Activated CD4-positive, alpha-beta T cell treated with anti-CD3 and anti-CD28 coated beads for 36 hours (primary cell): ENCODE data around the gene TOP1. TPM values are rescaled to one million over a fixed set of nuclear protein-coding genes. Genes with fewer than 3 reads are reported as not detected.
"Not testable (repeated sequence)": the region's sequence is repeated elsewhere in the genome, so short reads cannot be mapped to it uniquely, and the experiment has no call there.

Experiments
- ATAC-seq: fragments of 200-7000 bp; cut with Tn5 transposase; one replicate; pipeline ENCODE4 v1.10.0; 2021; ENCODE audit warnings: mild to moderate bottlenecking, moderate library complexity
- CTCF ChIA-PET: fragments of 350-600 bp; sonication (Branson Sonifier 250); formaldehyde crosslinking; loops from one replicate; lab custom pipeline; 2021; ENCODE audit warnings: antibody characterized with exemption; lab: Charles Lee
- POLR2A ChIA-PET: fragments of 350-600 bp; sonication (Branson Sonifier 250); formaldehyde crosslinking; loops from one replicate; lab custom pipeline; 2021; ENCODE audit warnings: antibody characterized with exemption, inconsistent platforms; lab: Charles Lee
- DNase-seq: peaks from one replicate; pipeline ENCODE4 v3.0.0-alpha.2; 2020
- H3K27ac Mint-ChIP-seq: one replicate; pipeline ENCODE4 v1.8.0; 2021; ENCODE audit warnings: mixed read lengths
- H3K27me3 Mint-ChIP-seq: one replicate; pipeline ENCODE4 v1.8.0; 2021; ENCODE audit warnings: mixed read lengths
- H3K36me3 Mint-ChIP-seq: one replicate; pipeline ENCODE4 v1.8.0; 2021; ENCODE audit warnings: low read depth, mixed read lengths
- H3K4me1 Mint-ChIP-seq: one replicate; pipeline ENCODE4 v1.8.0; 2021; ENCODE audit warnings: mixed read lengths
- H3K4me3 Mint-ChIP-seq: one replicate; pipeline ENCODE4 v1.8.0; 2021; ENCODE audit warnings: mild to moderate bottlenecking, moderate library complexity, mixed read lengths
- H3K9me3 Mint-ChIP-seq: one replicate; pipeline ENCODE4 v1.8.0; 2021; ENCODE audit warnings: low read depth, mixed read lengths
- intact Hi-C, 2 experiments: fragments of 100-400 bp; cut with DNase I in 1 of 2; cut with micrococcal nuclease in 1 of 2; formaldehyde crosslinking; loops; one replicate each; pipeline versions ENCODE4 v1.14.2 to v1.15.1; 2022 to 2024; cut with DNase I, micrococcal nuclease
- total RNA-seq, 2 experiments: library from RNA; stranded (reverse); gene quantifications; one replicate each; pipeline ENCODE4 v1.2.3, GENCODE V29; 2021

TOP1 gene
- total RNA-seq, 2 experiments from 2014 or later: 111 to 124 TPM

DNA sequence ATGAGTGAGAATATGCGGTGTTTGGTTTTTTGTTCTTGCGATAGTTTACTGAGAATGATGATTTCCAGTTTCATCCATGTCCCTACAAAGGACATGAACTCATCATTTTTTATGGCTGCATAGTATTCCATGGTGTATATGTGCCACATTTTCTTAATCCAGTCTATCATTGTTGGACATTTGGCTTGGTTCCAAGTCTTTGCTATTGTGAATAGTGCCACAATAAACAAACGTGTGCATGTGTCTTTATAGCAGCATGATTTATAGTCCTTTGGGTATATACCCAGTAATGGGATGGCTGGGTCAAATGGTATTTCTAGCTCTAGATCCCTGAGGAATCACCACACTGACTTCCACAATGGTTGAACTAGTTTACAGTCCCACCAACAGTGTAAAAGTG lies 99.7 kb downstream of the TOP1 start:
- H3K27ac Mint-ChIP-seq, H3K4me3 Mint-ChIP-seq, CTCF ChIA-PET, DNase-seq, ATAC-seq, POLR2A ChIA-PET, H3K27me3 Mint-ChIP-seq, intact Hi-C loops, H3K9me3 Mint-ChIP-seq: not testable (repeated sequence)
- Mint-ChIP-seq H3K4me1 (peaks cover 16% of the 10 kb centered on the region), H3K36me3 (peaks cover 27% of the 10 kb centered on the region)

DNA sequence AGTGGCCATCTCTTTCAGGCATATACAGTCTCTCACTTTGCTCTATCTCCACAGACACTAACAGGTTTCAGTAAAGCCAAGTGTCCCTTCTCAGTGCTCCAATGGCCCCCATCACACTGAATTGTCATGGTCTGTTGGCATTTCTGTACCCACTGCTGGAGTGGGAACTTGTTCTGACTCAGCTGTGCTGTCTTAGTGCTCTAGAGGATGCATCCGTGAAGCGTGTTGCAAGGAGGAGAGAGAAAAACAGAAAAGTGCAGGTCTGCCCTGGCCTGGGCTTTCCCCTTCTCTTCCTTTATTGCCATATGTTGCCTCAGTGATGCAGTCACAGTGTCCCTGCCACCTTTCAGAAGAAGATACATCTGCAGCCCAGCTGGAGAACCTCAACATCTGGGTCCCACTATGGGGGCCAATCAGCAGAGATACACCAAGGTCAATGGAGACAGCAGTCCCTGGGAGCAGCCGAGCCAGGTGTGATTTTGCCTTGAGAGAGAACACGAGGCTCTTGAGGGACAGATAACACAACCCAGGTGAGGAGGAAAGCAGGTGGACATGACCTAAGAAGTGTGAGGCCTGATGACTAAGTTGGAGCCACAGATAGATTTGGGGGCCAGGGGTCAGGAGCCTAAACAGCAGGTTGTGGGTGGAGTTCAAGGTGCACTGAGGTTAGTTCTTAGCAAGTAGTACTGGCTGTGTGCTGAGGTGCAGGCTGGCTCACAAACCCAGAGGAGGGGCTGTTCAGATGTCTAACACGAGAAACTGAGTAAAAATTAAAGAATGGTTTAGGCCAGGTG lies 103.2 kb downstream of the TOP1 start:
- ChIA-PET CTCF (no interaction called here), POLR2A (no interaction called here)
- intact Hi-C loops: loop anchor here in 1 of 2 experiments (10.0 kb wide), 1 partner anchor 483 kb away; the partner anchor contains the start of gene CHD6
- DNase-seq (peak; percentile 53), ATAC-seq (peak; percentile 56)
- H3K36me3 Mint-ChIP-seq: peaks cover 5% of the 10 kb centered on the region
- H3K27ac Mint-ChIP-seq: peak overlapping the region; percentile 86
- H3K4me1 Mint-ChIP-seq: peaks cover 49% of the 10 kb centered on the region
- H3K9me3 Mint-ChIP-seq: no peaks in the 10 kb centered on the region
- H3K4me3 Mint-ChIP-seq: peak overlapping the region; percentile 22
- H3K27me3 Mint-ChIP-seq: no peaks in the 10 kb centered on the region

DNA sequence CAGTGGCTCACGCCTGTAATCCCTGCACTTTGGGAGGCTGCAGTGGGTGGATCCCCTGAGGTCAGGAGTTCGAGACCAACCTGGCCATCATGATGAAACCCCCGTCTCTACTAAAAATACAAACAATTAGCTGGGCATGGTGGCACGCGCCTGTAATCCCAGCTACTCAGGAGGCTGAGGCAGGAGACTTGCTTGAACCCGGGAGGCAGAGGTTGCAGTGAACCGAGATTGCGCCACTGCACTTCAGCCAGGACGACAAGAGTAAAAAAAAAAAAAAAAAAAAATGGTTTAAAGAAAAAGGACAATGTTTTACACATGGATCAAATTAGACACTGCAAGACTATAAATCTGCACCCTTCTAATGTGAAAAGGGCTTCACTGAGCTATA lies 103.8 kb downstream of the TOP1 start:
- H3K27ac Mint-ChIP-seq: peak overlapping the region; percentile 86
- H3K9me3 Mint-ChIP-seq, H3K27me3 Mint-ChIP-seq, ATAC-seq, H3K36me3 Mint-ChIP-seq, DNase-seq, H3K4me3 Mint-ChIP-seq: not testable (repeated sequence)
- peaks cover 49% of the 10 kb centered on the region for H3K4me1 Mint-ChIP-seq
- intact Hi-C loops: loop anchor here in 1 of 2 experiments (10.0 kb wide), 1 partner anchor 482 kb away; the partner anchor contains the start of gene CHD6
- POLR2A ChIA-PET: interaction anchor here (0.7 kb wide), 1 partner anchor 101 kb away, joined by 3 read pairs; no protein-coding TSS in a partner anchor
- CTCF ChIA-PET: interaction anchor here (0.7 to 1.3 kb wide), 3 partner anchors 10 to 142 kb away, joined by 3 read pairs; no protein-coding TSS in a partner anchor

DNA sequence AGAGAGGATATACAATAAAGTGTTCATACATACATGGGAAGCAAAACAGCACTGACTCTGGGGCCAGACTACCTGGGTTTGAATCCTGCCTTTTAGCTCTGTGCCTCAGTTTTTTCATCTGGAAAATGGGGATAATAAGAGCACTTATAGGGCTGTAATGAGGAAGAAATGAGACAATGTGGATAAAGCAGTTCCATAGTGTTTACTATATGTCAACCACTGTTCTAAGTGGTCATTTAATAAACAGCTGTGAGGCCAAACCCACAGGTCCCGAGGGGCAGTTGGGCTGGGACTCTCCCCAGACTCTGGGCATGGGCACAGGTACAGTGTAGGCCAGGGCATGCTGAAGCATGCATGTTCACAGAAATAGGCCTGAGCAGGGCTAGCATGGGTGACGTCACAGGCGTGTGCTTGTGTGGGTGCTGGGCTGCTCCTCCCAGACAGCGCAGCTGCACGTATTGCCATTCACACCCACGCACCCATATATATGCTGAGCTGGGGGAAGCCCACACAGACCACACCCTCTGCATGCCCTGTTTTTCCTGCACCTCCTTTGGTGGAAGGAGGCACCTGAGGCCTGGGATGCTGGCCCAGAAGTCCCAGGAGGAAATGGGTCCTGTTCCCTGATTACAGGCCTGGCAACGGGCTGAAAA lies 105.2 kb downstream of the TOP1 start:
- ChIA-PET POLR2A (no interaction called here), CTCF (interaction anchor here (0.5 to 3.5 kb wide), 18 partner anchors 11 to 594 kb away, joined by 3 to 31 read pairs (median 5); partner anchors contain the start of gene LPIN3)
- Mint-ChIP-seq H3K27me3 (no peaks in the 10 kb centered on the region), H3K36me3 (peaks cover 10% of the 10 kb centered on the region), H3K27ac (peak overlapping the region; percentile 86), H3K4me1 (peaks cover 49% of the 10 kb centered on the region), H3K4me3 (no peak overlapping the region), H3K9me3 (no peaks in the 10 kb centered on the region)
- DNase-seq (peak; percentile 89), ATAC-seq (peak; percentile 25)
- intact Hi-C loops: loop anchor here in 1 of 2 experiments (10.0 kb wide), 1 partner anchor 481 kb away; the partner anchor contains the start of gene CHD6

DNA sequence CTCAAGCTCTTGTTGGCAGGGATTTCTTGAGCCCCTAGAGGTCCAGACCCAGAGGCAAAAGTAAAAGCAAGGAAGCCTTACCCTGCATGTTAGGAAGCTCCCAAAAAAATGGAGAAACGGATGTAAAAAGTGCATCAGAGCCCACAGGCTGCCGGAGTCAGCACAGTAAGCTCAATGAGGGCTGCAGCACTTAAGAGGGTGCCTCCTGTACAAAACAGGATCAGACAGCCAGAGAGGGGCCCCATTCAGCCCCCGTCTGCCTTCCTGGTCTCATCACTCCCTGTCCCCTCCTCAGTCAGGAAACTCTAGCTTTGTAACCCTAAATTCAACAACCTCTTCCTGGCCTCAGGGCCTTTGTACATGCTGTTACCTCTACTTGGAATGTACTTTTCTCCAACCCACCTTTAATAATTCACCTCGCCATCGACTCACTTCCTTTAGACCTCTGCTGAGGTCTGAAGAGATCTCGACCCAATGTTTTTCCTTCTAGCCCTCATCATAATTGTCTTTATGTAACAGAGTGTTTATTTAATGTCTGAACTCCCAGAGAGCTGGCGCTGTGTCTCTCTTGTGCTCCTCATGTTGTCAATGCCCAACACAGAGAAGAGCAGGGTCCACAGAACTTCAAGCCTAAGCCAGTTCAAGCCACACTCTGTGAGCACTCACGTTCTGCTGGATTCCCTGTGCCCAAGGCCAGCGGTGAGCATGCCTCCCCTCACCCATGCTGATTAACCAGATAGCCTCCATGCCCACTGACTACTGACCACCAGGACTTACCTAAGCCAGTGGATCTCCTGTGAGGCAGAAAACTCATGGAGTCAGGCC lies 106.0 kb downstream of the TOP1 start:
- no peak for DNase-seq
- POLR2A ChIA-PET: interaction anchor here (0.6 to 0.7 kb wide), 2 partner anchors 10 to 23 kb away, joined by 3 to 6 read pairs; no protein-coding TSS in a partner anchor
- H3K4me1 Mint-ChIP-seq: peaks cover 53% of the 10 kb centered on the region
- no peak overlapping the region for H3K4me3 Mint-ChIP-seq
- H3K36me3 Mint-ChIP-seq: peaks cover 13% of the 10 kb centered on the region
- no peaks in the 10 kb centered on the region for H3K9me3 Mint-ChIP-seq
- intact Hi-C loops: loop anchor here (1.0 to 10.0 kb wide), 5 partner anchors 38 to 480 kb away; partner anchors contain the start of genes CHD6 (in 1 of the 2), LPIN3 (in 1 of the 2) and TOP1 (in 1 of the 2)
- CTCF ChIA-PET: interaction anchor here (0.5 to 3.5 kb wide), 31 partner anchors 10 to 276 kb away, joined by 3 to 31 read pairs (median 5); partner anchors contain the start of gene LPIN3
- no peaks in the 10 kb centered on the region for H3K27me3 Mint-ChIP-seq
- no peak for ATAC-seq
- H3K27ac Mint-ChIP-seq: peak overlapping the region; percentile 86

DNA sequence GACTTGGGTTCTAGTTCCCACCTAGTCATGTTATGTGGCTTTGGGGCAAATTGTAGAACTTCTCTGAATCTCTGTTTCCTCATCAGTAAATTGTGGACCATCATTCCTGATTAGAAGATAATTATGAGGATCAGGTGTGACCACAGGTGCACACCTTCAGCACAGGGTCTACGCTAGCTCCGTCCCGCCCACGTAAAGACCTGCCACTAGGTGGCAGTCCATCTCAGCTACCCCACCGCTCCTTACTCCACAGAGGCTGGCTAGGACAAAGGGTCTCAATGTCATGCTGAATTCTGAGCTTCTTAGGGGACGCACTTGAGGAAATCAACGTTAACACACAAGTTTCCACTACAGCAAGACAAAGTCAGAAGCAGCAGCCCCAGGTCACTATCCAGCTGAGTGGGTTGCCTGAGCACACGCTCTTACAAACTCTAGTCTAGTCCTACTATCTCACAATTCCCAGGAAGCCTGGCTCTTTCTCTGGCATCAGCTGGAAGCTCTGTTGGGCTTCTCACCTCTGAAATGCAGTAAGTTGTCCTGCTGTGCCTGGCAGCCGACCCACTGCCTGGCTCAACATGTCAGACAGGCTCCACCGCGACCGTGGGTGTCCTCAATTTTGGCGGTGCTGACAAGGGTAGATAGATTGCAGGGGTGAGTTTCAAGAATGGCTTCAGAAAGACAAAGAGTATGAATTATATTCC lies 106.7 kb downstream of the TOP1 start:
- Mint-ChIP-seq H3K4me3 (peak overlapping the region; percentile 73), H3K27ac (peak overlapping the region; percentile 37), H3K36me3 (peaks cover 18% of the 10 kb centered on the region), H3K4me1 (peaks cover 61% of the 10 kb centered on the region), H3K9me3 (no peaks in the 10 kb centered on the region), H3K27me3 (no peaks in the 10 kb centered on the region)
- DNase-seq: peak; percentile 81
- CTCF ChIA-PET: interaction anchor here (0.8 to 3.5 kb wide), 32 partner anchors 10 to 275 kb away, joined by 3 to 31 read pairs (median 4); partner anchors contain the start of gene LPIN3
- no peak for ATAC-seq
- intact Hi-C loops: loop anchor here (1.0 to 10.0 kb wide), 5 partner anchors 37 to 479 kb away; partner anchors contain the start of genes CHD6 (in 1 of the 2), LPIN3 (in 1 of the 2) and TOP1 (in 1 of the 2)
- POLR2A ChIA-PET: interaction anchor here (0.6 to 0.7 kb wide), 3 partner anchors 9 to 22 kb away, joined by 3 to 6 read pairs (median 3); no protein-coding TSS in a partner anchor

DNA sequence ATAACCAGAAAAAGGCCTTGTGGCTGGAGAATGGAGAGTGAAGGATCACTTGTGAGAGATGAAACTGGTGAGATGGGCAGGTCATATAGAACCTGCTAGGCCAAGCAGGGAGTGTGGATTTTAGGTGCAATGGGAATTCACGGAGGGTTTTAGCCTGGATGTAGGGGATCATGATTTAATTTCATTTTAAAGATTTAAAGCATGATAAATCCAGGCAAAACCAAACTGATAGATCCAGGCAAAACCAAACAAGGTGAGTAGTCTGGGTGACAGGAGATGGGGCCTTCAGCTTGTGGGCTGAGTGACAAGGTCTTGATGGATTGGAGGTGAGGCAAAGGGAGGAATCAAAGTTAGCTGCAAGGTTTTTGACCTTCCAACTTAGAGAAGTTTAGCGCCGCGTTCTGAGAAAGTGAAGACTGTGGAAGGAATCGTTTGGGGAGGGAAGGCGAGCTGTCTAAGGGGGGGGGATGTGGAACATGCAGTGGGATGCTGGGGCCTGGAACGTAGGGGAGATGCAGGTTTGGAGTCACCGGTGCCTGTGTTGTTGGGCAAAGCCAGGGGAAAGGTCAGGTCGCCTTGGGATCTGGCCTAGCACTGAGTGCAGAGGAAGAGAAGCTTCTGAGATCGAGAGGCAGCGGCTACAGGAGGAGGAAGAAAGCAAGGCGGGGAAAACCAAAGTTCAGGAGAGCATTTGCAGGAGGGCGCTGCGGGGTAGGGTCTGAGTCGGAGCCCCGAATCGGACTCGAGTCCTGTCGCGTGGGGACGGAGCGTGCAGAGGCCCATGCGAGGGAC lies 107.5 kb downstream of the TOP1 start:
- POLR2A ChIA-PET: interaction anchor here (0.6 kb wide), 2 partner anchors 21 to 79 kb away, joined by 3 read pairs; no protein-coding TSS in a partner anchor
- intact Hi-C loops: loop anchor here (1.0 to 10.0 kb wide), 6 partner anchors 36 to 482 kb away; partner anchors contain the start of genes CHD6 (in 2 of the 2), LPIN3 (in 1 of the 2) and TOP1 (in 1 of the 2)
- Mint-ChIP-seq H3K27me3 (no peaks in the 10 kb centered on the region), H3K4me1 (peaks cover 64% of the 10 kb centered on the region), H3K9me3 (no peaks in the 10 kb centered on the region), H3K4me3 (peak overlapping the region; percentile 73), H3K36me3 (peaks cover 24% of the 10 kb centered on the region), H3K27ac (peak overlapping the region; percentile 74)
- ATAC-seq (no peak), DNase-seq (no peak)
- CTCF ChIA-PET: interaction anchor here (0.5 to 3.5 kb wide), 24 partner anchors 9 to 204 kb away, joined by 3 to 31 read pairs (median 4); partner anchors contain the start of gene LPIN3

DNA sequence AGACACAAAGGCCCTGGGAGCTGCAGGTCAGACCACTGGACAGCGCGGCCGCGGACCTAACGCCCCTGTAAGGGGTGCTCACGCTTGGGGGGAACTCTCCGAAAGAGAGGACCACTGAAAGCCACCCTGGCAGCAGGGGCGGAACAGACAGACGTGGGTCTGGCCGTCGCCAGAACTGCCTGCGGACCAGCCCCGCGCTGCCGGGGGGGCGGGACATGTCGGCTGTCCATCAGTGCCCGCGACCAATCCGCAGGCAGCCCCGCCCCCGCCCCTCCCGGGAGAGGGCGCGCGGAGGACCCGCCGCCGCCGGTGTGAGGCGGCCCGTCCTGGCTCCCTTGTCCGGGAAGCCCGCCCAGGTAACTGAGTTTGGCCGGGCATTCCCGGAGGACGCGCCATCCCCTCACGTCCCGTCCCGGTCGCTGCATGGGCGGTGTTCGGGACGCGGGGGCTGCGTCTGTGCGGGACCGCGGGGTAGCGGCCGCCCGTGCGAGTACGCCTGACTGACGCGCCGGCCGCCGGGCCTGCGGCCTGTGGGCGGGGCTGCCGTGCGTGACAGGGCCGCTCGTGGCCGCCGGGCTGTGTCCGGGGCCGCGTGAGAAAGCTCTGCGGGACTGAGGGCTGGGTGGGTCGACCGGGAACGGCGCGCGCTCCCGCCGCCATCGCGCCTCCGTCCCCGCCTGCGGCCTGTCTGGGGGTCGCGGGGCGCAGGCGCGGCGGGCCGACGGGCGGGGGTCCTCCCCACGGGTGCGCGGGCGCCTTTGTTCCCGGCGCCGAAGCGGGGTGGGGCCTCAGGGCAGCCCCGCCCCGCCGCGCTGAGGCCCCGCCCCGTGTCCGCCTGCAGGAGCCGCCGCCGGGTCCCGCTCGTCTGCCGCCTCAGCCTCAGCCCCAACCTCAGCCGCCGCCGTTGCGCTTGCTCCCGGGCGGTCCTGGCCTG lies 108.3 kb downstream of the TOP1 start, which contains the start of gene PLCG1:
Gene PLCG1 (plus strand): TSS at position 864 of the 934 bp plus-strand sequence. CDS start 99 bp downstream, outside the sequence.
- H3K27me3 Mint-ChIP-seq: no peaks in the 10 kb centered on the region
- H3K4me1 Mint-ChIP-seq: peaks cover 65% of the 10 kb centered on the region
- POLR2A ChIA-PET: no interaction called here
- H3K9me3 Mint-ChIP-seq: no peaks in the 10 kb centered on the region
- DNase-seq (peak; percentile 93), ATAC-seq (peak; percentile 62)
- CTCF ChIA-PET: interaction anchor here (0.5 to 3.5 kb wide), 11 partner anchors 8 to 203 kb away, joined by 3 to 31 read pairs (median 9); partner anchors contain the start of gene LPIN3
- H3K27ac Mint-ChIP-seq: peak within 1 kb of the TSS; percentile 92
- intact Hi-C loops: loop anchor here (1.0 to 10.0 kb wide), 9 partner anchors 20 to 556 kb away; partner anchors contain the start of genes CHD6 (in 2 of the 2), TOP1 (in 2 of the 2), LPIN3 (in 1 of the 2) and ZHX3 (in 1 of the 2)
- peaks cover 28% of the 10 kb centered on the region for H3K36me3 Mint-ChIP-seq
- peak within 1 kb of the TSS; percentile 86 for H3K4me3 Mint-ChIP-seq
